Ascending aorta (tissue), 2 donors: ENCODE results near the gene DCDC2. TPM values are rescaled to one million over a fixed set of nuclear protein-coding genes. Genes with fewer than 3 reads are reported as not detected.

ENCODE experiments used
- DNase-seq, 2 donors: peaks; one replicate each; pipeline ENCODE4 v3.0.0-alpha.2; 2019; ENCODE audit warnings: low spot score in 2 of 2
- H3K27ac ChIP-seq, 2 donors: fragments of 200-600 bp; sonication (generic); one replicate each; pipeline ENCODE4 v1.5.1; 2016 to 2017; ENCODE audit warnings: mild to moderate bottlenecking in 1 of 2
- H3K27me3 ChIP-seq: fragments of 200-600 bp; sonication (generic); one replicate; pipeline ENCODE4 v1.5.1; 2017
- H3K36me3 ChIP-seq, 2 donors: fragments of 200-600 bp; sonication (generic); one replicate each; pipeline ENCODE4 v1.5.1; 2016
- H3K4me1 ChIP-seq, 2 donors: fragments of 200-600 bp; sonication (generic); one replicate each; pipeline ENCODE4 v1.5.1; 2016 to 2017; ENCODE audit warnings: mild to moderate bottlenecking in 1 of 2
- H3K4me3 ChIP-seq, 2 donors: fragments of 200-600 bp; sonication (generic); one replicate each; pipeline ENCODE4 v1.5.1; 2016 to 2017; ENCODE audit warnings: mild to moderate bottlenecking in 1 of 2
- H3K9me3 ChIP-seq, 2 donors: fragments of 200-600 bp; sonication (generic); one replicate each; pipeline ENCODE4 v1.5.1; 2016
- intact Hi-C: fragments of 100-400 bp; cut with DNase I; formaldehyde crosslinking; loops from one replicate; pipeline ENCODE4 v1.15.1; 2023
- total RNA-seq: library from RNA; depleted of rRNA; stranded (reverse); fragments of >200 nt; gene quantifications from one replicate; pipeline ENCODE4 v1.1.0, GENCODE V29; 2016
- TF ChIP-seq, protein P1 (sequence below), 3 experiments: fragments of 200-600 bp in 2 of 3; fragments of 450-650 bp in 1 of 3; sonication (generic) in 2 of 3; IDR thresholded peaks; one replicate each; pipeline ENCODE4 v1.5.1; 2016 to 2019; ENCODE audit warnings: antibody characterized with exemption in 3 of 3, mild to moderate bottlenecking in 1 of 3, moderate library complexity in 1 of 3

Gene DCDC2
- total RNA-seq, 1 donor from 2014 or later = not detected

DNA sequence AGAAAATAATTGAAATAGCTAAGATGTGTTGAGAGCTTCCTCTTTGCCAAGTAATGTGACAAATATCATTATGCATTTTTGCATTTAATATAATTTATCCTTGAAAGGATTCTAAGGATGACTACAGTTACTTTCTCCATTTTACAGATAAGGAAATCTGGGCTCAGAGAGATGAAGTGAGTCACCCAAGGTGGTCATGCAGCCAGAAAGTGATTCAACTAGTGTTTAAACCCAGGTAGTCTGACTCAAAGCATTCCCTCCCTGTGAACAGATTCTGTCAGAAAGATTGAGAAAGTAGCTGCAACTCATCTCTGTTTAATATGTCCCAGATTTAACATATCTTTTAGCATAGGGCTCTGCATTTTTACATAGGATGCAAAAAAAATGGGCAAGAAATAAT, 203.7 kb downstream of the DCDC2 start:
- Histone ChIP-seq H3K27me3 (no peaks in the 10 kb centered on the region), H3K27ac (no peak overlapping the region), H3K4me3 (no peak overlapping the region), H3K36me3 (no peaks in the 10 kb centered on the region), H3K9me3 (no peaks in the 10 kb centered on the region), H3K4me1 (no peaks in the 10 kb centered on the region)
- TF ChIP-seq, protein P1, sequence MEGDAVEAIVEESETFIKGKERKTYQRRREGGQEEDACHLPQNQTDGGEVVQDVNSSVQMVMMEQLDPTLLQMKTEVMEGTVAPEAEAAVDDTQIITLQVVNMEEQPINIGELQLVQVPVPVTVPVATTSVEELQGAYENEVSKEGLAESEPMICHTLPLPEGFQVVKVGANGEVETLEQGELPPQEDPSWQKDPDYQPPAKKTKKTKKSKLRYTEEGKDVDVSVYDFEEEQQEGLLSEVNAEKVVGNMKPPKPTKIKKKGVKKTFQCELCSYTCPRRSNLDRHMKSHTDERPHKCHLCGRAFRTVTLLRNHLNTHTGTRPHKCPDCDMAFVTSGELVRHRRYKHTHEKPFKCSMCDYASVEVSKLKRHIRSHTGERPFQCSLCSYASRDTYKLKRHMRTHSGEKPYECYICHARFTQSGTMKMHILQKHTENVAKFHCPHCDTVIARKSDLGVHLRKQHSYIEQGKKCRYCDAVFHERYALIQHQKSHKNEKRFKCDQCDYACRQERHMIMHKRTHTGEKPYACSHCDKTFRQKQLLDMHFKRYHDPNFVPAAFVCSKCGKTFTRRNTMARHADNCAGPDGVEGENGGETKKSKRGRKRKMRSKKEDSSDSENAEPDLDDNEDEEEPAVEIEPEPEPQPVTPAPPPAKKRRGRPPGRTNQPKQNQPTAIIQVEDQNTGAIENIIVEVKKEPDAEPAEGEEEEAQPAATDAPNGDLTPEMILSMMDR (IDR thresholded peaks at IDR 0.05) = no peak
- no peak for DNase-seq
- intact Hi-C loops = no loop called here

DNA sequence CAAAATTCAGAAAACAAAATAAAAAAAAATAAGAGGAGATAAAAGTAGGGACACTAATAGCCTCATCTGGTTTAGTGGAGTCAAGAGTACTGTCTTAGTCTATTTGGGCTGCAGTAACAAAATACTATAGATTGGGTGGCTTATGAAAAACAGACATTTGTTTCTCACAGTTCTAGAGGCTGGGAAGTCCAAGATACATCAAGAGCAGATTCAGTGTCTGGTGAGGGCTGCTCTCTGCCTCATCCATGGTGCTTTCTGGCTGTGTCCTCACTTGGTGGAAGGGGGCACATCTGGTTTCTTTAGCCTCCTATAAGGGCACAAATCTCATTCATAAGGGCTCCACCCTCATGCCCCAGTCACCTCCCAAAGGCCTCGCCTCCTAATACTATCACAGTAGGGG, 205.8 kb downstream of the DCDC2 start:
- intact Hi-C loops = no loop called here
- Histone ChIP-seq H3K27me3 (no peaks in the 10 kb centered on the region), H3K4me3 (no peak overlapping the region), H3K27ac (no peak overlapping the region), H3K4me1 (no peaks in the 10 kb centered on the region), H3K36me3 (no peaks in the 10 kb centered on the region), H3K9me3 (no peaks in the 10 kb centered on the region)
- DNase-seq = no peak
- TF ChIP-seq, protein P1 (IDR thresholded peaks at IDR 0.05) = no peak

DNA sequence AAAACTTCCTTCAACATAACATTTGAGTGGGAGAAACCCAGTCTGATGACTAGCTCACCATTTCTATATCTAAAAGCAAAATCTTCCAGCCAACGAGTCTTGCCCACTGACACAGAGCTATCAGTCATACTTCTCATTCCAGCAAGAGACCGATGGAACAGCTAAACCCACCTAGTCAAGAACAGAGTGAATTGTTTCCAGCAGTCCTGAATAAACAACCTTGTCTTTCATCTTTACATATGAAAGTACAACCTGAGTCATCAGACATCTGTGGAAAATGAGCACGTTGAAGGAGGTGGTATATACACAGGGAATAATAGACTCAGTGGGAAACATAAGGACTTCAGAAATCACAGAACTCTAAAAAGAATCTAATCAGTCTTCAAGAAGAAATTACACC, 208.0 kb downstream of the DCDC2 start:
- intact Hi-C loops = no loop called here
- DNase-seq = no peak
- Histone ChIP-seq H3K9me3 (no peaks in the 10 kb centered on the region), H3K27me3 (no peaks in the 10 kb centered on the region), H3K27ac (no peak overlapping the region), H3K4me1 (no peaks in the 10 kb centered on the region), H3K36me3 (no peaks in the 10 kb centered on the region), H3K4me3 (no peak overlapping the region)
- TF ChIP-seq, protein P1 (IDR thresholded peaks at IDR 0.05) = no peak

DNA sequence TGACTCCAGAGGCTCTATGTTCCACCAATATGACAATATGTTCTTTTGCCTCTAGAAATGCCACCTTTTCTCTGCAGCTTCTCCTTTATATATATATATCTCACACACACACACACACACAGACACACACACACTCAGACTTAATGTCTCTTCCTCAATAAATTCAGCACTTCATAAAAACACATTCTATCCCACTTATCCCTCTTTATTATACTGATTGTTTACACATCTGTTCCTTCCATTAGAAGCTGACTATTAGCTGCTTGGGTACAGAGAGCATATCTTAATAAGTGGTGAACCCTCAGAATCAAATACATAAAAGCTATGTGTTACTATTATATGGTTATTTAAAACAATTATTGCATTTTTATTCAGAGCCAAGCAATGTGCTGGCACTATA, 208.6 kb downstream of the DCDC2 start:
- TF ChIP-seq, protein P1 (IDR thresholded peaks at IDR 0.05) = no peak
- intact Hi-C loops = no loop called here
- H3K36me3 ChIP-seq = no peaks in the 10 kb centered on the region
- no peak overlapping the region for H3K4me3 ChIP-seq
- DNase-seq = no peak
- no peaks in the 10 kb centered on the region for H3K9me3 ChIP-seq
- H3K27ac ChIP-seq = no peak overlapping the region
- H3K4me1 ChIP-seq = no peaks in the 10 kb centered on the region
- H3K27me3 ChIP-seq = no peaks in the 10 kb centered on the region

DNA sequence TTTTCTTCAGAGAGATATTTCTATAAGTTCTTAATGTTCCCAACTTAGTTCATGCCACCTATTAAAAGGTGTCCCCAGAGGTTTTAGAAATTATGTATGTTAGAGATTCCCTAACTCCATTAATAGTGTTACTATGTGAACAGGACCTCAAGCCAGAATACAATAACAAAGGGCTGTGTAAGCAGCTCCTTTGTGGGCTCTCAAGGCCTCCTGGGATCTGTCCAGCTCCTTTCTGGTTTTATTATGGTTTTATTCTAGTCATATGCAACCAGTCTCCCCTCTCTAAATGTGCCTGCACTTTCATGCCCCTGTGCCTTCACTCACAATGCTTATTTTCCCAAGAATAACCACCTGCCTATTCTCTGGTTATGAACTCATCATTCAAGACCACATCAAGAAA, 209.2 kb downstream of the DCDC2 start:
- TF ChIP-seq, protein P1 (IDR thresholded peaks at IDR 0.05) = no peak
- intact Hi-C loops = no loop called here
- DNase-seq = no peak

DNA sequence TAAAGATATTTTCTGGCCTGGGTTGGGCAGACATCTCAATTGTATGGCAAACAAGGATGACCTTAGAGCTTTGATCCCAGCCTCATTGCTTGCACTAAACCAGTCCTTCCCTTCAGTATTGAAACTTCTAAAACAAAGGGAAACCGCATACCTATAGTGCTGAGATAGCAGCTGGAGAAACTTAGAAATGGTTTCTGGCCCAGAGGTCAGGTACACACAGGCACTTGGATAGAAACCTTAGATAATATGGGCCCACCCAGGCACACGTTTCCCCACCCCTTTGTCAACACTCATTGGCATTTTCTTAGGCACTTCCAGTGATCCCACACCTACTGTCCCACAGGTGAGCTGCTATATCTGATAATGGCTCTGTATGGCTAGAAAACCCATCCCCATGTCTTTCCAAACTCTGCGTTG, 209.7 kb downstream of the DCDC2 start:
- TF ChIP-seq, protein P1 (IDR thresholded peaks at IDR 0.05) = no peak
- no peak overlapping the region for H3K4me3 ChIP-seq
- intact Hi-C loops = no loop called here
- H3K27me3 ChIP-seq = no peaks in the 10 kb centered on the region
- H3K36me3 ChIP-seq = no peaks in the 10 kb centered on the region
- no peaks in the 10 kb centered on the region for H3K9me3 ChIP-seq
- no peaks in the 10 kb centered on the region for H3K4me1 ChIP-seq
- DNase-seq = no peak
- H3K27ac ChIP-seq = no peak overlapping the region

More for the DNA sequence above, 209.2 kb downstream of the DCDC2 start:
- H3K9me3 ChIP-seq = no peaks in the 10 kb centered on the region
- H3K4me3 ChIP-seq = no peak overlapping the region
- no peaks in the 10 kb centered on the region for H3K36me3 ChIP-seq
- no peaks in the 10 kb centered on the region for H3K27me3 ChIP-seq
- H3K27ac ChIP-seq = no peak overlapping the region
- H3K4me1 ChIP-seq = no peaks in the 10 kb centered on the region
